ENCODE data around the gene TMEM41A.

DNA sequence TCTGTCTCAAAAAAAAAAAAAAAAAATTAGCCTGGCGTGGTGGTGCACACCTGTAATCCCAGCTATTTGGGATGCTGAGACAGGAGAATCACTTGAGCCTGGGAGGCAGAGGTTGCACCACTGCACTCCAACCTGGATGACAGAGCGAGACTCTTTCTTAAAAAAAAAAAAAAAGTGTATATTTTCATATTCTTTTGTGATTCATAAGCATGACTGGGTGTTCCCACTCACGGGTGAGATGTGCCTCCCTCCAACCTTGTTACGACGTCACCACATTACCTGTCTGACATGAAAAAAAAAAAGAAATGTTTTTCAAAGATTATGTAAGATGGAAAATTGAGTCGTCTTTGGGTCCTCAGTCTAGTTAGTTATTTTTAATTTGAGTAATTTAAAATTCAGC lies 56.8 kb downstream of the TMEM41A start:
- TF ChIP-seq SIN3A (IDR thresholded peaks at IDR 0.05; ENCODE audit: borderline replicate concordance, insufficient read depth, low read length): no peak
- TF ChIP-seq POLR2AphosphoS5 (IDR thresholded peaks at IDR 0.05; ENCODE audit: low read depth, low read length): no peak
- no peak for TF ChIP-seq REST (IDR thresholded peaks at IDR 0.05; ENCODE audit: insufficient read depth in 1 of 2, low read depth in 2 of 2, low read length in 2 of 2)

Data from PFSK-1 (cell line).